ENCODE measurements around the gene PAM. TPM values are rescaled to one million over a fixed set of nuclear protein-coding genes. Genes with fewer than 3 reads are reported as not detected.

The PAM gene
- total and polyA plus RNA-seq, 12 donors = 488 to 1,485 (median 1,074) TPM

GRCh38 chr5:102866237-102866600 is 111.1 kb downstream of the PAM start:
- 1% methylated on average over 7 of the region's 7 CpGs for WGBS, 2 donors
- peaks cover 0 to 15% (median 0%) of the 10 kb centered on the region in 9 donors for H3K36me3 ChIP-seq
- ATAC-seq = no peak
- DNase-seq = no peak
- peaks cover 0 to 68% (median 29%) of the 10 kb centered on the region in 9 donors for H3K4me1 ChIP-seq
- peaks cover 0 to 2% (median 0%) of the 10 kb centered on the region in 11 donors for H3K9me3 ChIP-seq
- intact Hi-C loops (cut with DNase I) = loop anchor here in 6 of 10 donors (2.0 to 10.0 kb wide), 6 partner anchors 61 to 101 kb away; no protein-coding TSS in a partner anchor
- peak overlapping the region; percentile 78 to 95 (median 91) for H3K27ac ChIP-seq
- peak overlapping the region; percentile 56 to 83 (median 72) for H3K4me3 ChIP-seq
- no peak for TF ChIP-seq CTCF (IDR thresholded peaks at IDR 0.05)
- H3K27me3 ChIP-seq = no peaks in the 10 kb centered on the region

GRCh38 chr5:102867992-102868662 is 113.0 kb downstream of the PAM start:
- no peak for TF ChIP-seq CTCF (IDR thresholded peaks at IDR 0.05)
- Histone ChIP-seq H3K4me1 (peaks cover 0 to 66% (median 32%) of the 10 kb centered on the region in 9 donors), H3K4me3 (peak overlapping the region in 9 of 10 donors; percentile 56 to 83 (median 71)), H3K36me3 (peaks cover 0 to 24% (median 0%) of the 10 kb centered on the region in 9 donors), H3K27me3 (no peaks in the 10 kb centered on the region), H3K27ac (peak overlapping the region in 6 of 10 donors; percentile 85 to 95 (median 92)), H3K9me3 (no peaks in the 10 kb centered on the region)
- WGBS, 2 donors = 64 to 68% methylated on average over 3 of the region's 3 CpGs
- intact Hi-C loops (cut with DNase I) = loop anchor here in 6 of 10 donors (2.0 to 10.0 kb wide), 6 partner anchors 63 to 99 kb away; no protein-coding TSS in a partner anchor
- ATAC-seq = peak in 1 of 8 donors; percentile 18
- DNase-seq = no peak

DNA sequence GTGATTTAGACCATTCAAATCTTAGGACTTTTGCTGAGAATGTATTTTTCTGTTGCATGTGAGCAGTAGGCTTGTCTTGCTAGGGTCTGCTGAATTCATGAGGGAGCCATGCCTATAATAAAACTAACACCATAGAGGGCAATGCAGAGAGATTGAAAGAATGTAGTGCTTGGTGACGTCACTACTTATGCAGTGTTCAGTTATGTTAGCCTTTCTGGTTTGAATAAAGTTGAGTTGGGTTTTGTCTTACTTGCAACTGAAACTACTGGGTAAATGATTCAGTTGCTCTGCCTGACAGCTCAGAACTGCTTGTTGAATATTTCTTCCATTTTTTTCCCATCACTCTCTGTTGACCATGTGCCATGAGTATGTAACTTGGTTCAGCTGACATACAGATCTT is 114.1 kb downstream of the PAM start:
- 70 to 71% methylated on average over 1 of the region's 1 CpG for WGBS, 2 donors
- no peak overlapping the region for H3K27ac ChIP-seq
- peaks cover 0 to 28% (median 0%) of the 10 kb centered on the region in 9 donors for H3K36me3 ChIP-seq
- no peaks in the 10 kb centered on the region for H3K9me3 ChIP-seq
- TF ChIP-seq CTCF (IDR thresholded peaks at IDR 0.05) = no peak
- ATAC-seq (no peak), DNase-seq (no peak)
- H3K27me3 ChIP-seq = no peaks in the 10 kb centered on the region
- intact Hi-C loops (cut with DNase I) = loop anchor here in 6 of 10 donors (5.0 to 10.0 kb wide), 5 partner anchors 64 to 98 kb away; no protein-coding TSS in a partner anchor
- H3K4me1 ChIP-seq = peaks cover 0 to 55% (median 24%) of the 10 kb centered on the region in 9 donors
- peak overlapping the region in 2 of 10 donors; percentile 74 to 79 for H3K4me3 ChIP-seq

DNA sequence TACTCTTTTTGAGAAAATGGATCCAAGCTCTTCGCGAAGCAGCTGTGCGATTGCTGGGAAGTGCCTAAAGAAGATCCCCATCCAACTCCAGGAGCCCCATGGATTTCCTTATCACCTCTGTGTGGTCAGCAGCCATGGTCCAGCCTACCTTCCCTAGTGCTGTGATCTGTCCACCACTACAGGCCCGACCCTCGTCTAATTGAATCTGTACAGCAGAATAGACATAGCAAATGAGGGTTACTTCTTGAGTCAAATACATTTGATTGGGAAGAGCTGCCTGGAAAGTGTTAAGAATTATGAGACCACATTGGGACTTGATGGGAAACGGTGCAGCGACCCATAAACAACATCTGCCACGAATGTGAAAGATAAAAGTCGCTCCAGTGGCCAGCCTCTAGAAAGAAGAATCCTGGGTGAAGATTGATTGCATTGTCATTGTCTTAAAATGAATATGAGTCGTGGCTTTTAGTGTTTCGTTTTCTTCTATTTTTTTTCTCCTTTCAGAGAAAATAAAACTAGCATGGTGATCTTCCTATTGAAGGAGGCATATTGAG is 118.4 kb downstream of the PAM start:
- Histone ChIP-seq H3K4me3 (no peak overlapping the region), H3K9me3 (no peaks in the 10 kb centered on the region), H3K36me3 (peaks cover 0 to 28% (median 0%) of the 10 kb centered on the region in 9 donors), H3K27ac (no peak overlapping the region), H3K4me1 (peaks cover 0 to 44% (median 26%) of the 10 kb centered on the region in 9 donors), H3K27me3 (no peaks in the 10 kb centered on the region)
- ATAC-seq = peak in 2 of 8 donors; percentile 24 to 28
- DNase-seq = no peak
- WGBS, 2 donors = 74 to 78% methylated on average over 11 of the region's 11 CpGs
- no peak for TF ChIP-seq CTCF (IDR thresholded peaks at IDR 0.05)
- intact Hi-C loops (cut with DNase I) = no loop called here

Measured in heart right ventricle (tissue), 16 donors.